ENCODE data around the gene OR6C2. TPM values are rescaled to one million over a fixed set of nuclear protein-coding genes. Genes with fewer than 3 reads are reported as not detected.
"Not testable (repeated sequence)": the region's sequence is repeated elsewhere in the genome, so short reads cannot be mapped to it uniquely, and the experiment has no call there.

The OR6C2 gene
- total RNA-seq = not detected
- long read RNA-seq = 0 reads

DNA sequence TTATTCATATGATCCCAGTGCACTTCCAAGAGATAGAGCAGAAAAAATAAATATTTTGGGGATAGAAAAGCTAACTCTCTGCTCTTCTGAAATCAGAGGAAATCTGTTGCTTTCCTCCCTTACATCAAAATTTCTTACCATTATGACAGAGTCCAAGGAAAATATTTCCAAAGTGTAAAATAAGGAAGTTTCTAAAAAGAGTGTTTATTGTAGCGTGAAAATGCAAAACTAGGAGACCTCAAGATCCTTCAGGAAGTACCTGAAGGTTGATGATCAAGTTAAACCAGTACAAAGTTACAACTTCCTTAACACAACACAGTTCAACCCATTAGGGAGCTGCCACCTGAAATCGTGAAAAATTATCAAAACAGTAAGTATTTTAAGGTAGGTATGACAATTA, at the start of gene OR6C2:
Gene OR6C2 (plus strand): TSS at position 301 of the 400 bp plus-strand sequence. CDS start 8,138 bp downstream, outside the sequence.
- no peaks in the 10 kb centered on the region for H3K4me1 ChIP-seq
- DNase-seq (no peak), ATAC-seq (no peak)
- no peak within 1 kb of the TSS for H3K27ac ChIP-seq
- intact Hi-C loops (cut with DNase I) = no loop called here
- no peaks in the 10 kb centered on the region for H3K36me3 ChIP-seq
- no peak within 1 kb of the TSS for H3K4me3 ChIP-seq
- no peaks in the 10 kb centered on the region for H3K27me3 ChIP-seq
- H3K9me3 ChIP-seq = no peaks in the 10 kb centered on the region
- TF ChIP-seq POLR2A (IDR thresholded peaks at IDR 0.05) = no peak
- TF ChIP-seq CTCF (IDR thresholded peaks at IDR 0.05) = no peak
- WGBS (ENCODE audit: insufficient coverage, low coverage, low lambda C conversion rate, missing lambda C conversion rate) = 34% methylated on average over 2 of the region's 2 CpGs

DNA sequence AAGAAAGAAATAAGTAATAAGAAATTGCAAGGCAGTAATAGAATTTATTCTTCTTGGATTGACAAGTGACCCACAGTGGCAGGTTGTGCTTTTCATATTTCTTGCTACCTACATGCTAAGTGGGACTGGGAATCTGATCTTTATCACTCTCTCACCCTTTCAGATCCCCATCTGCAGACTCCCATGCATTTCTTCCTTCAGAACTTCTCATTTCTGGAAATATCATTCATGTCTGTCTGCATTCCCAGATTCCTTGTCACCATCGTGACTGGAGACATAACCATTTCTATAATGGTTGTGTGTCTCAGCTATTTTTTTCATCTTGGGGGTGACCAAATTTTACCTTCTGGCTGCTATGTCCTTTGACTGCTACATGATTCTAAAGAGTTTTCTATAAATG, 47.5 kb upstream of the OR6C2 start:
- intact Hi-C loops (cut with DNase I) = no loop called here
- ATAC-seq = no peak
- TF ChIP-seq CTCF (IDR thresholded peaks at IDR 0.05) (no peak), POLR2A (IDR thresholded peaks at IDR 0.05) (no peak)

DNA sequence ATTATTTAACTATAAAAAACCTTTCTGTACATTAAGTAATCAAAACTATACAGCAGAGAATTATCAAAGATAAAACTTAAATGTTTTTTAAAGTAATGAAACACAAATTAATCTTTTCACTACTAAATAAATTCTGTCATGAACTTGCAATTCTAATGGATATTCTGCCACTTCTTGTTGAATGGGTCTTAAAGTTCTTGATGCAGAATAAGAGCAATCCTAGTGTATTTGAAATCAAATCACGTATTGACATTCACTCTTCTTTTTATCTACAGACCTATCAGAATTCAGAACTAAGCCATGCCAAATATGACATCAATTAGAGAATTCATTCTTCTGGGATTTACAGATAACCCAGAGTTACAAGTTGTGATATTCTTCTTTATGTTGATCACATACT, 43.6 kb upstream of the OR6C2 start, which contains the start of gene OR6C65:
Gene OR6C65 (plus strand): TSS at position 301 of the 400 bp plus-strand sequence. CDS start 0 bp downstream, at position 301.
- Histone ChIP-seq H3K27me3 (no peaks in the 10 kb centered on the region), H3K4me1 (no peaks in the 10 kb centered on the region), H3K36me3 (no peaks in the 10 kb centered on the region), H3K27ac (no peak within 1 kb of the TSS), H3K4me3 (no peak within 1 kb of the TSS), H3K9me3 (no peaks in the 10 kb centered on the region)
- 80% methylated on average over 1 of the region's 1 CpG for WGBS (ENCODE audit: insufficient coverage, low coverage, low lambda C conversion rate, missing lambda C conversion rate)
- ATAC-seq (no peak), DNase-seq (no peak)
- intact Hi-C loops (cut with DNase I) = no loop called here
- TF ChIP-seq CTCF (IDR thresholded peaks at IDR 0.05) (no peak), POLR2A (IDR thresholded peaks at IDR 0.05) (no peak)

More for the DNA sequence above, 47.5 kb upstream of the OR6C2 start:
- no peaks in the 10 kb centered on the region for H3K36me3 ChIP-seq
- H3K9me3 ChIP-seq = no peaks in the 10 kb centered on the region
- no peak overlapping the region for H3K4me3 ChIP-seq
- H3K27me3 ChIP-seq = no peaks in the 10 kb centered on the region
- H3K4me1 ChIP-seq = no peaks in the 10 kb centered on the region
- H3K27ac ChIP-seq = no peak overlapping the region
- 58% methylated on average over 1 of the region's 1 CpG for WGBS (ENCODE audit: insufficient coverage, low coverage, low lambda C conversion rate, missing lambda C conversion rate)
- DNase-seq = no peak

DNA sequence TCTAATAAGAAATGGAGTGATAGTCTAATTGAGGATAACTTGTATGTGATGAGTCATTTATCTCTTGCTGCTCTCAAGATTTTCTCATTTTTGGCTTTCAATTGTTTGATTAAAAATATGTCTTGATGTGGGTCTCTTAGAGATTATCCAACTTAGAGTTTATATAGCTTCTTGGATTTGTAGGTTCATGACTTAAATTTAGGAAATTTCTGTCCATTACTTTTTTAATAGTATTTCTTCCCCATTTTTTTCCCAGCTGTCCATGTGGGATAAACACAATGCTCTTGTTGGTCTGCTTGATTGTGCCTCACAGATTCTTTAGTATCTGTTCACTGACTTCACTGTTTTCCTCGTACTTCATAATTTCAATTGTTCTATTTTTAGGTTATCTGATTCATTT, 36.0 kb upstream of the OR6C2 start:
- Histone ChIP-seq H3K27me3 (no peaks in the 10 kb centered on the region), H3K9me3 (peaks cover 0 to 3% (median 0%) of the 10 kb centered on the region in 4 donors), H3K4me3 (no peak overlapping the region), H3K36me3 (no peaks in the 10 kb centered on the region), H3K4me1 (no peaks in the 10 kb centered on the region), H3K27ac (no peak overlapping the region)
- WGBS (ENCODE audit: insufficient coverage, low coverage, low lambda C conversion rate, missing lambda C conversion rate) = 33% methylated on average over 1 of the region's 1 CpG
- no peak for TF ChIP-seq POLR2A (IDR thresholded peaks at IDR 0.05)
- TF ChIP-seq CTCF (IDR thresholded peaks at IDR 0.05) = no peak
- ATAC-seq = no peak
- DNase-seq = no peak
- intact Hi-C loops (cut with DNase I) = no loop called here

GRCh38 chr12:55409133-55409532, 34.7 kb upstream of the OR6C2 start:
- H3K27ac ChIP-seq; H3K4me3 ChIP-seq; H3K27me3 ChIP-seq; H3K4me1 ChIP-seq; H3K9me3 ChIP-seq; ATAC-seq; DNase-seq; intact Hi-C loops (cut with DNase I); H3K36me3 ChIP-seq: not testable (repeated sequence)
- 69% methylated on average over 1 of the region's 1 CpG for whole genome bisulfite sequencing (ENCODE audit: insufficient coverage, low coverage, low lambda C conversion rate, missing lambda C conversion rate)

DNA sequence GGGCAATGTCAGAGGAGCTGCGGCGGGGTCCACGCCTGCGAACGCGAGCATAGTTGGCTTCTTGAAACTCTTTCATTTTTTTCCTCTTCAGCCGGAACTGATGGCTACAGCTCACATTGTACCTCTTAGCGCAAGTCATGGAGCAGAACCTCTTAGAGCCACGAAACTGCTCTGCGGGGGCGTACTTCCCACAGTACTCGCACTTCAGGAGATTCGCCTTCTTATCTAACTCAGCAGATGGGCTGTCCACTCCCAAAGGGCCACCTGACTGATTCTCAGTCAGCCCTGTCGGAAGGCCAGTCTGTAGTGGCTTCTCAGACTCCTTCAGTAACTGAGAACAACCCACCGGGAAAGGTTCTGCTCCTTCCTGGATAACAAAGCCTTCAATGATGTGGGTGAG, 31.7 kb upstream of the OR6C2 start:
- H3K9me3 ChIP-seq; DNase-seq; H3K4me3 ChIP-seq; H3K27ac ChIP-seq; H3K4me1 ChIP-seq; H3K27me3 ChIP-seq; ATAC-seq; intact Hi-C loops (cut with DNase I); H3K36me3 ChIP-seq: not testable (repeated sequence)
- WGBS (ENCODE audit: insufficient coverage, low coverage, low lambda C conversion rate, missing lambda C conversion rate) = 100% methylated on average over 1 of the region's 15 CpGs

DNA sequence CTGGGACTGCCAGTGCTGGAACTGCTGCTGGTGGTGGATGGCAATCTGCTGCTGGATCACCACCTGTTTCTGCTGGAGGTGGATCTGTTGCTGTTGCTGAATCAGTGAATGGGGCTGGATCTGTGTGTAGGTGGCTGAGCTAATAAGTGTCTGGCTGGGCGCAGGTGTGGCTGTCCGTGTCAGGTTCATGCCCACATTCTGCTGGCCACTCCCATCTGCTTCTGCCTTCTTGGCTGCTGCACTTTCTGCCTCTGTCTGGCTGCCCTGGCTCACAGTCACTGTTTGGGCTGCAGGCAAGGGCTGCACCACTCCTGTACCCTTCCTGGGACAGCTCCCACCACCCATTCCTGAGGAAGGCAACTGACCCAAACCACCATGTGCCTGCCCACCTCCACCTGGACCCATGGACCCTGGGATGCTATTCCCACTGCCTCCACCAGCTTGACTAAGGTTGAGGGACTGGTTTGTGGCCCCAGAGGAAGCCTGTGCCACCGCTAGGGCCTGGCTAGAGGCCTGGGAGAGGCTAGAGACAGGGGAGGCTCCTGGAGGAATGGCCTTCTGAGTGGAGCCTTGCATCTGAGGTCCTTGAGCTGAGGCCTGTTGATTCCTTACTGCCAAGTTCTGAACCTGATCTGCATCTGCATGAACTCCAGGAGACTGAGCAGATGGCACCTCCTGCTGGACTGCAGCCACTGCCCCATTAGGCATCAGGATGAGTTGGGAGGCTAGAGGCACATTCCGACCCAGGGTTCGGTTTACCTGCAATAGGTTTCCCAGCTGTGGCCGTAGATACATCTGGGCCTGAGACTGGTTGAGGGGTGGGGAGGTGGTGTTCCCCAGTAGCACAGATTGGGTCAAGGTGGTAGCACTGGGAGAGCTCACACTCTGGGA, 30.1 kb upstream of the OR6C2 start:
- H3K4me1 ChIP-seq; H3K9me3 ChIP-seq; H3K4me3 ChIP-seq; H3K27ac ChIP-seq; H3K27me3 ChIP-seq; DNase-seq; H3K36me3 ChIP-seq; intact Hi-C loops (cut with DNase I): not testable (repeated sequence)
- WGBS (ENCODE audit: insufficient coverage, low coverage, low lambda C conversion rate, missing lambda C conversion rate) = no CpG with 5 or more reads among the region's 6 CpGs
- peak; percentile 11 to 67 (median 13) for ATAC-seq

Data from right lobe of liver (tissue), 6 donors.